GM12878 (cell line): ENCODE results near the gene FASTK. TPM values are rescaled to one million over a fixed set of nuclear protein-coding genes. Genes with fewer than 3 reads are reported as not detected.

Experiments used
- ATAC-seq: fragments of 200-7000 bp; cut with Tn5 transposase; 3 replicates; pipeline ENCODE4 v1.9.1; 2020; ENCODE audit warnings: mild to moderate bottlenecking, moderate library complexity
- BruUV-seq: library from RNA; stranded (reverse); fragments of 400-500 nt; replicated peaks from 2 replicates; lab custom pipeline; 2021; lab: Mats Ljungman, UMichigan
- CTCF ChIA-PET: fragments of 300-600 bp; sonication (Branson Sonifier 250); formaldehyde crosslinking; extraction: SDS; loops from one replicate; lab custom pipeline; 2021; ENCODE audit warnings: inconsistent platforms; lab: Yijun Ruan, JAX
- POLR2A ChIA-PET: fragments of 350-600 bp; formaldehyde crosslinking; extraction: SDS; loops from one replicate; lab custom pipeline; 2021; ENCODE audit warnings: inconsistent platforms; lab: Charles Lee
- RAD21 ChIA-PET: fragments of 300-600 bp; sonication (Branson Sonifier 250); formaldehyde crosslinking; loops from one replicate; lab custom pipeline; 2023; ENCODE audit warnings: antibody characterized with exemption; ENCODE audit not compliant: unreplicated experiment; lab: Charles Lee
- SMC1A ChIA-PET: fragments of 300-600 bp; sonication (Branson Sonifier 250); formaldehyde crosslinking; loops from one replicate; lab custom pipeline; 2023; ENCODE audit not compliant: unreplicated experiment, uncharacterized antibody; lab: Charles Lee
- DNase-seq: peaks from one replicate; pipeline ENCODE4 v3.0.0-alpha.2; 2011; ENCODE audit warnings: low read depth, low spot score
- FAIRE-seq: peaks from 3 replicates; lab custom pipeline; 2011; peaks lifted over from hg19 to GRCh38; lab: Jason Lieb, UNC
- H2AFZ ChIP-seq: 2 replicates; pipeline ENCODE4 v1.6.0; 2011; ENCODE audit warnings: low read depth, low read length, control low read depth; ENCODE audit not compliant: control insufficient read depth
- H3K27ac ChIP-seq: 2 replicates; pipeline ENCODE4 v1.5.1; 2011; ENCODE audit warnings: control low read depth; ENCODE audit not compliant: control insufficient read depth, insufficient read depth
- H3K27me3 ChIP-seq, 2 experiments: replicated peaks in 1 of 2; 2 replicates each; pipeline versions ENCODE4 v1.6.0 to v1.6.1; 2011; ENCODE audit warnings: low read length in 1 of 2; ENCODE audit not compliant: control insufficient read depth in 2 of 2, insufficient read depth in 2 of 2
- H3K36me3 ChIP-seq, 2 experiments: 2 replicates each; pipeline ENCODE4 v1.5.1; 2011; ENCODE audit warnings: low read length in 1 of 2; ENCODE audit not compliant: control insufficient read depth in 2 of 2, insufficient read depth in 2 of 2
- H3K4me1 ChIP-seq: 2 replicates; pipeline ENCODE4 v1.6.1; 2011; ENCODE audit warnings: mild to moderate bottlenecking, low read length, moderate library complexity, mixed read lengths; ENCODE audit not compliant: control insufficient read depth, insufficient read depth
- H3K4me2 ChIP-seq: 2 replicates; pipeline ENCODE4 v1.6.0; 2011; ENCODE audit warnings: control low read depth; ENCODE audit not compliant: control insufficient read depth, insufficient read depth
- H3K4me3 ChIP-seq: fragments of 200-600 bp; sonication (generic); 2 replicates; pipeline ENCODE4 v1.5.1; 2016
- H3K79me2 ChIP-seq: 2 replicates; pipeline ENCODE4 v1.6.0; 2011; ENCODE audit warnings: low read length; ENCODE audit not compliant: control insufficient read depth, insufficient read depth
- H3K9ac ChIP-seq: 2 replicates; pipeline ENCODE4 v1.8.0; 2011; ENCODE audit warnings: low read length, control low read depth, mixed read lengths; ENCODE audit not compliant: control insufficient read depth, insufficient read depth
- H3K9me3 ChIP-seq: replicated peaks from 3 replicates; pipeline ENCODE4 v1.5.1; 2011; ENCODE audit warnings: mild to moderate bottlenecking, low read length; ENCODE audit not compliant: control insufficient read depth, insufficient read depth
- H4K20me1 ChIP-seq: 2 replicates; pipeline ENCODE4 v1.6.0; 2011; ENCODE audit not compliant: control insufficient read depth, insufficient read depth
- NKRF ChIP-seq: fragments of 450-650 bp; conservative IDR thresholded peaks from 2 replicates; pipeline ENCODE4 v1.6.1; 2017; ENCODE audit warnings: mild to moderate bottlenecking, moderate library complexity
- NR2C1 ChIP-seq: fragments of 450-650 bp; IDR thresholded peaks from 2 replicates; pipeline ENCODE4 v1.6.1; 2017; ENCODE audit warnings: antibody characterized with exemption, mild to moderate bottlenecking, moderate library complexity
- WGBS: methylation state at CpG from one replicate; pipeline ENCODE4 v1.1.6; 2016; ENCODE audit warnings: low lambda C conversion rate; ENCODE audit not compliant: insufficient replicate concordance, insufficient coverage; ENCODE audit errors: missing lambda C conversion rate; 5-methylcytosine and 5-hydroxymethylcytosine counted together
- in situ Hi-C: fragments of 300-500 bp; cut with MboI; formaldehyde crosslinking; loops from 9 replicates; pipeline ENCODE4 v1.14.3; 2018; ENCODE audit warnings: mixed read lengths
- intact Hi-C: fragments of 100-400 bp; cut with micrococcal nuclease; formaldehyde crosslinking; loops from one replicate; pipeline ENCODE4 v1.14.2; 2022; ENCODE audit not compliant: unreplicated experiment
- polyA plus RNA-seq, 11 experiments: library from polyadenylated mRNA; depleted of rRNA in 4 of 11; unstranded in 6 of 11; stranded (reverse) in 5 of 11; fragments of >200 nt; fragmentation: Nextera tagmentation in 4 of 11; fragmentation: Illumina TruSeq in 1 of 11; extraction: Ambion mirVana in 4 of 11; extraction: Trizol in 1 of 11; gene quantifications; 1 replicate in 1 of 11; 2 replicates in 10 of 11; pipeline versions ENCODE4 v1.2.1 to v1.2.3, GENCODE V29; 2011 to 2016; ENCODE audit warnings: inconsistent platforms in 2 of 11, missing spikeins in 2 of 11, low read depth in 1 of 11
- total RNA-seq, 4 experiments: library from RNA; depleted of rRNA in 3 of 4; stranded (reverse); fragments of >200 nt in 3 of 4; fragmentation: Illumina TruSeq in 1 of 4; extraction: Trizol in 1 of 4; gene quantifications; 2 replicates each; pipeline versions ENCODE4 v1.2.1 to v1.2.3, GENCODE V29; 2013 to 2021

FASTK gene
- total and polyA plus RNA-seq, 10 of the 15 experiments (the other 5 are each of a cell fraction or from before 2014, with no cell fraction given), result 0.19 to 102 (median 54.5) TPM

- peak; percentile 9 for ATAC-seq
- RAD21 ChIA-PET, result no interaction called here
- Histone ChIP-seq H3K27me3 (no peaks in the 10 kb centered on the region), H3K36me3 (no peaks in the 10 kb centered on the region), H2AFZ (peak within 1 kb of the TSS; percentile 94), H3K4me1 (peaks cover 24% of the 10 kb centered on the region), H4K20me1 (no peaks in the 10 kb centered on the region), H3K4me2 (peak within 1 kb of the TSS; percentile 98), H3K9me3 (no peaks in the 10 kb centered on the region), H3K9ac (peak within 1 kb of the TSS; percentile 86), H3K27ac (peak within 1 kb of the TSS; percentile 88), H3K4me3 (peak within 1 kb of the TSS; percentile 99), H3K79me2 (peaks cover 21% of the 10 kb centered on the region)
- FAIRE-seq, result no peak
- in situ Hi-C loops (no loop called here), intact Hi-C loops (no loop called here)
- BruUV-seq, result no TSS peak
- no peak for DNase-seq
- TF ChIP-seq NR2C1 (no peak), NKRF (peak; percentile 30; the same call in 1 of the 2 replicates)
- WGBS, result under 1% methylated on average over 30 of the region's 30 CpGs
- CTCF ChIA-PET, result interaction anchor here (1.0 kb wide), 1 partner anchor 29 kb away, joined by 3 read pairs; the partner anchor contains the start of gene ABCB8
- SMC1A ChIA-PET, result no interaction called here
- POLR2A ChIA-PET, result interaction anchor here (1.3 kb wide), 1 partner anchor 28 kb away, joined by 7 read pairs; the partner anchor contains the start of gene AGAP3
Observed at GRCh38 chr7:151057506-151057988, 23.1 kb downstream of the FASTK start, which contains the start of gene CDK5. Gene CDK5, minus strand, starts transcription at chr7:151057897. Its CDS starts 49 bp downstream, at chr7:151057848.
